ENCODE results near the gene CBLN3.
"Not testable (repeated sequence)": the region's sequence is repeated elsewhere in the genome, so short reads cannot be mapped to it uniquely, and the experiment has no call there.

The CBLN3 gene

DNA sequence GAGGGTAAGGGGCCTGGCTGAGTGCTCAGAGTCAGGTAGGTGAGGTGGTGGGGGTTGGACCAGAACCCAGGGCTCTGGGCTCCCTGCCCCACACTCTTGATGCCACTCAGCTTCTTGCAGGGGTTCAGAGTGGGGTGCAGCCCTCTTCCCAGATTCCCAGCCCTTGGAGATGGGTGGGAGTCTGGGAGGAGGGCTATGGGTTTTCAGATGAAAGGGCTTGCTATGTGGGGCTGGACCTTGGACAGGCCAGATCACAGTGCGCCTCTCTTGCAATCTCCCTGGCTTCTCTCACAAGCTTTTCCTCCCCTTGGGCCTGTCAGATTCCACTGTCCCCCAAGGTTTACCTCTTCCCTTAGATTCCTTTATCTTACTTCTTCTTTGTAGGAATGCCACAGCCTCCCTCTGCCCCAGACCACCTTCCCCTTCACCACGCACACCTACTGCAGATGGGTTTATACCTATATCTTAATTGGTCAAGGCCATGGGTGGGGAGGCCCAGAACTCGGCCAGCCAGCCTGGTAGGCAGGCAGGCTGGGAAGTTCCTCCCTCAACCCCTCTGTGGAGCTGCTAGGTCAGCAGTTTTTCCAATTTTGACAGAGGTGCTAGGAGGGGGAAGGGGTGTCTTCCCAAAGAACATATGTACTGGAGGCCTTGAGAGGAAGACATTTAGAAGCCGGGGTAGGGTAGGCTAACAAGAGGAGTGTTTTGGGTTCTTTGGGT lies 29.3 kb downstream of the CBLN3 start:
- no peak for DNase-seq

DNA sequence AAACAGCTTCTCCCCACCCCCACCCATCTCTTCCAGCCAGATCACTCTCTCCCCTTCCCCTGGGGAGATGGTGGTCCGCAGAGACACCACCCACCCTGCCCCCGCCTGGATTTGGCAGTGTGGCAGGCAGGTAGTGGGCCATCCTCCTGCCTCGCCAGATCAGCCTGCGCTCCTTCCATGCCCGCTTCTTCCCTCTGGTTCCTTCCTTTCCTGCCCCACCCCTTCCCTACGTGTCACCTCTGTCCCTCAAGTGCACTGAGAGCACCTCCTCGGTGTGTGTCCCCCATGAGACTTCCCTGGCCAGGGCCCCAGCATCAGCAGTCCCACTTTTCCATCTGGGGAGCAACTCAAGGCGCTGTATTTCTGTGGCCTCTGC lies 30.0 kb downstream of the CBLN3 start:
- no peak for DNase-seq

GRCh38 chr14:24398653-24399446 lies 30.6 kb downstream of the CBLN3 start, which contains the start of gene NYNRIN:
NYNRIN (plus strand) TSS chr14:24399003; CDS start chr14:24399247, 244 bp downstream.
- peak; percentile 55 for DNase-seq

DNA sequence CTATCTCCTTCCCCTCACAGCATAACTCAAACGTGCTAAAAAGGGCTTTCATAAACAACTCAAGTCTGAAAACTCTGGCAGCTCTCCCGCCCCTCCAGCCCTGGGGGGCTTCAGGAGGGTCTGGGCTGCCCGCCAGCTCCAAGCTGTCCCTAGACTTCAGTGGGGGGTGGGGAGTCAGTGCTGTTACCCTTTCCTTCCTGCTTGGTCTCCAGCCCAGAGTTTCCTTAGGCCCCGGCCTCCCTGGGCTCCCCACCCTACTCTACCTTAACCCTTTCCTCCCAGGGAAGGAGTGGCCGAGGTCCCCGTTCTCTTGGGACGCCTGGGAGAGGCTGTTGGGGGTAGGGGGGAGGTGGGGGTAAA lies 31.2 kb downstream of the CBLN3 start:
- peak; percentile 32 for DNase-seq

DNA sequence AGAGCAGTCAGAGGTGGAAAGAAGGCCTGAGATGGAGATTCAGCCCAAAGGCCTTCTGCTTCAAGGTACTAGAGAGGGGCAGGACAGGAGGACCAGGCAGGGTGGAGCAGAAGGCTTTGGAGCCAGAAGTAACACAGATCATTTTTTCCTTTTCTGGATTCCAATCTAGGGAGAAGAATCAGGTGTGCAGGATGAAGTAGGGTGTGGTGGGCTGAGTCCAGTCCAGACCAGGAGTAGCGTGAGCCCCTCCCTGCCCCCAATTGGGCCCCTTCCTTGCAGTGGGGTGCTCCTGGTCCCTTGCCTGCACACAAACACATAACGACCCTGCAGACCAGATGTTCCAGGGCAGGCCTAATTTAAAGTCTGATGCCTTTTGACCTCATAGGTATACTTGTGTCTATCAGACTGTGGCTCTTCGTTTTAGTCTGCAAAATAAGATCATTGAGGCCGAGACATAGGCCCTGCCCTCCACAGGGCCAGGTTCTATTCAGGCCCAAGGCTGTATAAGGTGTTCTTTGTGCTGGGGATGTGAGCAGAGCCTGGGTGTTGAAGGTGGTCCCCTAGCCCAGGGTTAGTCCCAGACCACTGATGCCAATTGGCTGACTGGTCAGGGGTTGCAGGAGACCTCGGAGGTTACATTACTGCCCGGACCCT lies 31.7 kb downstream of the CBLN3 start:
- DNase-seq = no peak

DNA sequence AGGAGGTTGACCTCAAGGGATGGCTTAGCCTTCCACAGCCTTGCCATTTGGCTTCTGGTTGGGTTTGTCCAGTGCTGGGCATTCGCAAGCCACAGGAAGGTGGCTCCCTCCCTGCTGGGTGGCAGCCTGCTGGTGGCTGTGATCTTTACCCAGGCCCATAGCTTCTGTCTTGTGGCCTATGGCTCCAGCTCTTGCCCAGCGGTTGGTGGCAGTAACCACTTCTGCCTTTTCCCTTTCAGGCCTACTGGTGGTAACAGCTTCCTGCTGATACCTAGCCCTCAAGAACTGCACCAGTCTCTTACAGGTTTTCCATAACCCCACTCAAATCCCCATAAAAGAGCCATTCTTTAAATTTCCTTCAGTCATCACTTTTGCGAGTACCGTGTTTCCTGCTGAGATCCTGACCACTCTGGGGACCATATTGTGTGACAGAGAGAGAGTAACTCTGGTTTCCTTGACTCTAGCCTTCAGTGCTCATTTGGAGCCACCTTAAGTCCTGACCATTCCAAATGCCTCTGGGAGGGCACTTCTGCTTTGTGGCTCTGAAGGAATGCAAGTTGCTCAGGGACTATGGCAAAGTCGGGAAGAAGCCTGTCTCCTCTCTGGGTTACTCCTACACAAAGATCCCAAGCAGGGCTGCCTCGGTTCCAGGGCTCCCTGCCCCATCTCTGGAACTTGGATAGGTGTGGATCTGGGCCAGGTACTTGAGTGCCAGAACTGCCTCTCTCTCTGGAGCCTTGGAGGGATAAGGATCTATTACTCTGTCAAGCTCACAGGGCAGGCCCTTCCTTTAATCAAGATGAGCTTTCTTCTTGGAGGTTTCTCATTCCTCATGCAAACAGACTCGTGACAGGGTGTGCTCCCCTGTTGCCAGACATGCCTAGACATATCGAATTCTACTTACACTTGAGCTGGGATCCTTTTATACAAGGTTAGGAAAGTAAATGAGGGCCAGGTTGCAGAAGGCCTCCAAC lies 33.6 kb downstream of the CBLN3 start:
- DNase-seq = no peak

GRCh38 chr14:24394275-24394674 lies 35.2 kb downstream of the CBLN3 start:
- no peak for DNase-seq

- peak; percentile 47 for DNase-seq
Observed at GRCh38 chr14:24392325-24393091, 37.0 kb downstream of the CBLN3 start.

DNA sequence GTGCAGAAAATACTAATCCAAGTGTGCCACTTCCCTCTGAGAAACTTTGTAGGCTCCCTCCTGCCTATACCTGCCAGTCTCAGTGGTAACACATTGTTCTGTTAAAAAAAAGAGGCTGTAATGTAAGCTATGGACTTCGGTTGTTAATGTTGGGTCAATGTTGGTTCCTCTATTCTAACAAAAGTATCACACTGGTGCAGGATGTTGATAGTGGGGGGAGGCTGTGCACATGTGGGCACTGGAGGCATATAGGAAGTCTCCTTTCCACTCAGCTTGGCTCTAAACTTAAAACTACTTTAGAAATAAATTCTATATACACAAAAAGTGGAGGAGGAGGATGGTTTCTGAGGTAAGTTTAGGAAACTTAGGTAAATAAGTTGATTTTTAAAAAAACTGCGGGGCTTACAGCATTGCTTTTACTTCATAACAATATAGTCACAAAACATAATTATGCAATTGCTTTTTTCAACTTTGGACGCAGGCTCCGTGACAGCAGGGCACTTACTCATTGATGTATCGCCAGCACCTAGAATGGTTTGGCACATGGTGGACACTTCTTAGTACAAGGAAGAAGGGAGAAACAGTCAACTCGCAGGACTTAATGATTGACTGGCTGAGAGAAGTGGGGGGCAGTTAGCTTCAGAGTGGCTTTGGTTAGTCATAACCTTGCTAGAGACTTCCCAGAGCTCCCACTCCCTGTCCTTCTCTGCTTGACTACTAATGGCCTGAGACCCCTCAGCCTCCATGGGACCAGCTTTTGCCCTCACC lies 38.6 kb downstream of the CBLN3 start:
- no peak for DNase-seq

DNA sequence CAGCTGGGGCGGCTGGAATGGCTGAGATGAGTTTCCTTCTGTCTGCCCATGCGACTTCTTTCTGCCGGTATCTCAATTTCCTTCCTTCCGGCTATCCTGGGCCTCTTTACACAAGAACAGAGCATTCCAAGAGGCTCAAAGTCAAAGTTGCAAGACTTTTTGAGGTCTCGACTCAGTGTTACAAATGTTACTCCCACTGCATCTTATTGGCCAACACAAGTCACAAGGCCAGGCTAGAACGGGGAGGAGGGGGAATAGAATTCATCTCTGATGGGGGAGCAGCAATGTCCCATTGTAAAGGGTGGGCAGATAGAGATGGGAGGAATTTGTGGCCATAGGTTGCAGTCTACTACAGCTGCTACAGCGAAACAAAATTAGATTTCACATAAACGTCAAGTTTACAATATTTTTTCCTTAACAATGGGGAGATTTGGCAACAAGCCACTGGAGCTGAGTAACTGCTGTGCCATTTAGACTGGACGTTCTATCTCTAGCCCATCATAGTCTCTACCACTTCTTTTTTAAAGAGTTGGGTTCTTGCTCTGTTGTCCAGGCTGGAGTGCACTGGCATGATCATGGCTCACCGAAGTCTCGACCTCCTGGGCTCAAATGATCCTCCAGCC lies 40.1 kb downstream of the CBLN3 start:
- no peak for DNase-seq

GRCh38 chr14:24388474-24389179 lies 40.8 kb downstream of the CBLN3 start:
- no peak for DNase-seq

GRCh38 chr14:24387579-24387978 lies 41.9 kb downstream of the CBLN3 start:
- not testable (repeated sequence) for DNase-seq

DNA sequence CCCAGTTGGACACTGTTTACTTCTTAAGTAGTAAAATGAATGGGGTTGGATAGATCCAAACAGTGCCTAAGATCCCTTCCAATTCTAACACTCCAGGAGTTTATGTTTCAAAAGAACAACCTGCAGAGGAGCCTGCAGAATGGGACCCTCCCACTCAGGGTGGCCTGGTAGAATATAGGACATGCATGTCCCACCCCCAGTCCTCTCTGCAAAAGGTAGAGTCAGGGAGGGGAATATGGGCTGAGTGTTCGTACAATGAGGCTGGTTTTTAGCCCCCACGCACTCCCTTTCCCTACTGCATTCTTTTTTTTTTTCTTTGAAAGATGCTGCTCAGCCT lies 42.5 kb downstream of the CBLN3 start:
- DNase-seq = no peak

- no peak for DNase-seq
Observed at GRCh38 chr14:24385524-24385923, 43.9 kb downstream of the CBLN3 start.

- no peak for DNase-seq
Observed at GRCh38 chr14:24384169-24384568, 45.3 kb downstream of the CBLN3 start.

GRCh38 chr14:24382064-24382371 lies 47.5 kb downstream of the CBLN3 start:
- no peak for DNase-seq

DNA sequence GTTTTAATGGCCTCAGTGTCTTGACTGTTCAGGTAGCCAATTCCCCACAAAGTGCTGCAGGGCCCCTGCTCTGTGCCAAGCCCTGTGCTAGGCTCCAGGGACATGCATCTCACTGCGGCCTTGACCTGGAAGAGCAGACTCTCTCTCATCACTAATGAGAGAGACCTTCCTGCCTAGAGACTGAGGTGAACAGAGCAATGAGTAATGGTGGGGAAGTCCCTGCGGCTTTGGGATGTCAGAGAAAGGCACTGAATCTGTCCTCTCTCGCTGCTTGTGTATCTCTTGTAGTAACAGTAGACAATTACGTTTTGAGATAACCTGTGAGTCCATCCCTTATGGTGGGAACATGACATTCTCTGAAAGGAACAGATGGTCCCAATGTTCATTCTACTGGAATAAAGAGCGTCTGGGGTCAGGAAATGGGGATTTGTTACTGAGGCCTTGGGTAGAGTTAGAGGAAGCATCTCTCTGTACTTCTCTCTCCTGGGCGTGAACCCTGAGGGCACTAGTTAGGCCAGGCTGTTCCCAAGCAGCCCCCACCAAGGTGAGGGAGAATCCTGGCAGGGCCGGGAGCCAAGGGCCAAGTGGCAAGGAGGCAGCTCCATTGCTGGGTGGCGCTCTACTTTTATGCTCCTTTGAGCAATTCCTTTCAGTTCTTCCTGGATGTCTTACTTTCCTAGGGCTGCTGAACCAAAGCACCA lies 48.0 kb downstream of the CBLN3 start:
- DNase-seq = no peak

- DNase-seq = no peak
Observed at GRCh38 chr14:24379907-24380730, 49.3 kb downstream of the CBLN3 start.
